GM18907 (cell line): ENCODE results near the gene IL31RA.

ENCODE experiments used
- ATAC-seq: cut with Tn5 transposase; IDR thresholded peaks from one replicate; pipeline ENCODE4 v1.9.1; 2021; ENCODE audit warnings: mild to moderate bottlenecking, moderate library complexity; ENCODE audit not compliant: unreplicated experiment

The IL31RA gene

GRCh38 chr5:55900068-55900467, 48.9 kb downstream of the IL31RA start:
- ATAC-seq: peak; percentile 39

GRCh38 chr5:55900776-55901175, 49.6 kb downstream of the IL31RA start:
- ATAC-seq: no peak

- no peak for ATAC-seq
These were observed 51.5 kb downstream of the IL31RA start for GRCh38 chr5:55902696-55903095.

GRCh38 chr5:55903121-55903701, 52.1 kb downstream of the IL31RA start:
- ATAC-seq: peak; percentile 91

- no peak for ATAC-seq
These were observed 53.0 kb downstream of the IL31RA start for GRCh38 chr5:55904152-55904551.

GRCh38 chr5:55905251-55905650, 54.1 kb downstream of the IL31RA start:
- ATAC-seq: no peak

- ATAC-seq: no peak
These were observed 56.8 kb downstream of the IL31RA start for GRCh38 chr5:55907927-55908326.

GRCh38 chr5:55908804-55909203, 57.6 kb downstream of the IL31RA start:
- ATAC-seq: no peak

- no peak for ATAC-seq
These were observed 60.9 kb downstream of the IL31RA start for GRCh38 chr5:55911784-55912653.

- ATAC-seq: peak; percentile 96
These were observed 62.6 kb downstream of the IL31RA start for GRCh38 chr5:55913466-55914413.

- no peak for ATAC-seq
These were observed 63.8 kb downstream of the IL31RA start for GRCh38 chr5:55914971-55915370.

- no peak for ATAC-seq
These were observed 64.6 kb downstream of the IL31RA start for GRCh38 chr5:55915783-55916182.

GRCh38 chr5:55916986-55917385, 65.8 kb downstream of the IL31RA start:
- ATAC-seq: no peak

GRCh38 chr5:55917402-55918086, 66.4 kb downstream of the IL31RA start:
- no peak for ATAC-seq

- no peak for ATAC-seq
These were observed 67.2 kb downstream of the IL31RA start for GRCh38 chr5:55918087-55919035.

- no peak for ATAC-seq
These were observed 68.5 kb downstream of the IL31RA start for GRCh38 chr5:55919625-55920024.

GRCh38 chr5:55920784-55921183, 69.6 kb downstream of the IL31RA start:
- ATAC-seq: no peak

- no peak for ATAC-seq
These were observed 70.5 kb downstream of the IL31RA start for GRCh38 chr5:55921617-55922016.

- no peak for ATAC-seq
These were observed 72.1 kb downstream of the IL31RA start for GRCh38 chr5:55923177-55923771.
